HPDE6-E6E7 (cell line): ENCODE measurements around the gene GGT1.
"Not testable (repeated sequence)": the region's sequence is repeated elsewhere in the genome, so short reads cannot be mapped to it uniquely, and the experiment has no call there.

ENCODE experiments used
- DNase-seq: peaks from one replicate; pipeline ENCODE4 v3.0.0; 2011; ENCODE audit warnings: missing footprints; ENCODE audit errors: extremely low spot score

Gene GGT1

GRCh38 chr22:24602847-24603769 lies at the start of gene GGT1:
GGT1 (plus strand) TSS chr22:24603193; CDS start chr22:24611082, 7,889 bp downstream.
- DNase-seq: not testable (repeated sequence)

- no peak for DNase-seq
These were observed 49.2 kb upstream of the GGT1 start for GRCh38 chr22:24553597-24554312.

- peak; percentile 19 for DNase-seq
These were observed 48.5 kb upstream of the GGT1 start, which contains the start of gene GUCD1 for GRCh38 chr22:24554313-24555164. GUCD1 (minus strand) TSS chr22:24555138; CDS start chr22:24554991, 147 bp downstream.

- peak; percentile 99 for DNase-seq
These were observed 47.6 kb upstream of the GGT1 start, which contains the start of gene SNRPD3 for GRCh38 chr22:24555165-24556039. SNRPD3 (plus strand) TSS chr22:24555999; CDS start chr22:24557675, 1,676 bp downstream.

GRCh38 chr22:24559471-24559870 lies 43.5 kb upstream of the GGT1 start:
- DNase-seq: no peak

- no peak for DNase-seq
These were observed 39.7 kb upstream of the GGT1 start for GRCh38 chr22:24563246-24563645.

GRCh38 chr22:24564376-24565058 lies 38.5 kb upstream of the GGT1 start:
- no peak for DNase-seq

- no peak for DNase-seq
These were observed 37.9 kb upstream of the GGT1 start for GRCh38 chr22:24565077-24565476.

GRCh38 chr22:24566899-24567511 lies 36.0 kb upstream of the GGT1 start:
- no peak for DNase-seq

- no peak for DNase-seq
These were observed 35.3 kb upstream of the GGT1 start for GRCh38 chr22:24567668-24568067.

- no peak for DNase-seq
These were observed 31.7 kb upstream of the GGT1 start for GRCh38 chr22:24571266-24571665.

- peak; percentile 29 for DNase-seq
These were observed 26.2 kb upstream of the GGT1 start for GRCh38 chr22:24576778-24577177.

GRCh38 chr22:24578355-24579257 lies 24.4 kb upstream of the GGT1 start:
- DNase-seq: peak; percentile 65

- DNase-seq: no peak
These were observed 23.8 kb upstream of the GGT1 start for GRCh38 chr22:24579258-24579601.

GRCh38 chr22:24580276-24580675 lies 22.7 kb upstream of the GGT1 start:
- DNase-seq: peak; percentile 47

- no peak for DNase-seq
These were observed 20.8 kb upstream of the GGT1 start for GRCh38 chr22:24582056-24582814.

GRCh38 chr22:24583221-24584165 lies 19.5 kb upstream of the GGT1 start:
- no peak for DNase-seq
